T-helper 1 cell treated with Interleukin-12 subunit alpha and Interleukin-12 subunit beta and Interleukin-4 antibody, amounts not matched to agents 30 μg/mL and 1 μg/mL, for 36 hours (primary cell): Measurements from ENCODE around the gene NUP210.

Source experiments
- H3K27ac Mint-ChIP-seq: one replicate; pipeline ENCODE4 v1.8.0; 2021; ENCODE audit warnings: mild to moderate bottlenecking, mixed read lengths
- H3K27me3 Mint-ChIP-seq: one replicate; pipeline ENCODE4 v1.8.0; 2021; ENCODE audit warnings: low read depth, mixed read lengths
- H3K36me3 Mint-ChIP-seq: one replicate; pipeline ENCODE4 v1.8.0; 2021; ENCODE audit warnings: low read depth, mixed read lengths
- H3K4me1 Mint-ChIP-seq: one replicate; pipeline ENCODE4 v1.8.0; 2021; ENCODE audit warnings: low read depth, mixed read lengths
- H3K4me3 Mint-ChIP-seq: one replicate; pipeline ENCODE4 v1.8.0; 2021; ENCODE audit warnings: mild to moderate bottlenecking, moderate library complexity, mixed read lengths
- H3K9me3 Mint-ChIP-seq: one replicate; pipeline ENCODE4 v1.8.0; 2021; ENCODE audit warnings: mixed read lengths

NUP210 gene

GRCh38 chr3:13285007-13285567 lies 135.0 kb downstream of the NUP210 start:
- Mint-ChIP-seq H3K4me1 (no peaks in the 10 kb centered on the region), H3K27ac (no peak overlapping the region), H3K27me3 (peaks cover 49% of the 10 kb centered on the region), H3K36me3 (peaks cover 8% of the 10 kb centered on the region), H3K9me3 (peaks cover 26% of the 10 kb centered on the region), H3K4me3 (no peak overlapping the region)

- Mint-ChIP-seq H3K27me3 (peaks cover 53% of the 10 kb centered on the region), H3K36me3 (peaks cover 8% of the 10 kb centered on the region), H3K27ac (no peak overlapping the region), H3K4me3 (no peak overlapping the region), H3K4me1 (no peaks in the 10 kb centered on the region), H3K9me3 (peaks cover 26% of the 10 kb centered on the region)
Measured at GRCh38 chr3:13283877-13284264, 136.3 kb downstream of the NUP210 start.

- Mint-ChIP-seq H3K27ac (no peak overlapping the region), H3K4me3 (peak overlapping the region; percentile 48), H3K36me3 (peaks cover 8% of the 10 kb centered on the region), H3K4me1 (no peaks in the 10 kb centered on the region), H3K27me3 (peaks cover 53% of the 10 kb centered on the region), H3K9me3 (peaks cover 26% of the 10 kb centered on the region)
Measured at GRCh38 chr3:13282986-13283876, 136.9 kb downstream of the NUP210 start.

GRCh38 chr3:13282358-13282985 lies 137.7 kb downstream of the NUP210 start:
- H3K9me3 Mint-ChIP-seq, result peaks cover 26% of the 10 kb centered on the region
- H3K27ac Mint-ChIP-seq, result no peak overlapping the region
- H3K36me3 Mint-ChIP-seq, result peaks cover 8% of the 10 kb centered on the region
- peaks cover 55% of the 10 kb centered on the region for H3K27me3 Mint-ChIP-seq
- no peaks in the 10 kb centered on the region for H3K4me1 Mint-ChIP-seq
- no peak overlapping the region for H3K4me3 Mint-ChIP-seq

- peak overlapping the region; percentile 34 for H3K4me3 Mint-ChIP-seq
- H3K27ac Mint-ChIP-seq, result no peak overlapping the region
- peaks cover 19% of the 10 kb centered on the region for H3K9me3 Mint-ChIP-seq
- H3K4me1 Mint-ChIP-seq, result no peaks in the 10 kb centered on the region
- peaks cover 8% of the 10 kb centered on the region for H3K36me3 Mint-ChIP-seq
- peaks cover 55% of the 10 kb centered on the region for H3K27me3 Mint-ChIP-seq
Measured at GRCh38 chr3:13281507-13282357, 138.4 kb downstream of the NUP210 start.

GRCh38 chr3:13280811-13281506 lies 139.2 kb downstream of the NUP210 start:
- peak overlapping the region; percentile 34 for H3K4me3 Mint-ChIP-seq

GRCh38 chr3:13280122-13280790 lies 139.9 kb downstream of the NUP210 start:
- H3K27ac Mint-ChIP-seq, result no peak overlapping the region
- no peak overlapping the region for H3K4me3 Mint-ChIP-seq
- peaks cover 8% of the 10 kb centered on the region for H3K36me3 Mint-ChIP-seq
- no peaks in the 10 kb centered on the region for H3K4me1 Mint-ChIP-seq
- peaks cover 12% of the 10 kb centered on the region for H3K9me3 Mint-ChIP-seq
- H3K27me3 Mint-ChIP-seq, result peaks cover 51% of the 10 kb centered on the region

More at GRCh38 chr3:13280811-13281506, 139.2 kb downstream of the NUP210 start:
- Mint-ChIP-seq H3K4me1 (no peaks in the 10 kb centered on the region), H3K27ac (no peak overlapping the region), H3K9me3 (peaks cover 12% of the 10 kb centered on the region), H3K36me3 (peaks cover 8% of the 10 kb centered on the region), H3K27me3 (peaks cover 47% of the 10 kb centered on the region)

GRCh38 chr3:13279532-13279910 lies 140.6 kb downstream of the NUP210 start:
- no peaks in the 10 kb centered on the region for H3K4me1 Mint-ChIP-seq
- H3K9me3 Mint-ChIP-seq, result peaks cover 10% of the 10 kb centered on the region
- no peak overlapping the region for H3K27ac Mint-ChIP-seq
- no peak overlapping the region for H3K4me3 Mint-ChIP-seq
- H3K27me3 Mint-ChIP-seq, result peaks cover 48% of the 10 kb centered on the region
- peaks cover 7% of the 10 kb centered on the region for H3K36me3 Mint-ChIP-seq

GRCh38 chr3:13278783-13279531 lies 141.2 kb downstream of the NUP210 start:
- peaks cover 2% of the 10 kb centered on the region for H3K36me3 Mint-ChIP-seq
- peaks cover 42% of the 10 kb centered on the region for H3K27me3 Mint-ChIP-seq
- H3K27ac Mint-ChIP-seq, result no peak overlapping the region
- no peak overlapping the region for H3K4me3 Mint-ChIP-seq
- no peaks in the 10 kb centered on the region for H3K4me1 Mint-ChIP-seq
- peaks cover 4% of the 10 kb centered on the region for H3K9me3 Mint-ChIP-seq

- H3K4me3 Mint-ChIP-seq, result no peak overlapping the region
- no peaks in the 10 kb centered on the region for H3K4me1 Mint-ChIP-seq
- peaks cover 33% of the 10 kb centered on the region for H3K27me3 Mint-ChIP-seq
- H3K27ac Mint-ChIP-seq, result no peak overlapping the region
- no peaks in the 10 kb centered on the region for H3K36me3 Mint-ChIP-seq
- no peaks in the 10 kb centered on the region for H3K9me3 Mint-ChIP-seq
Measured at GRCh38 chr3:13277860-13278531, 142.1 kb downstream of the NUP210 start.

- no peak overlapping the region for H3K27ac Mint-ChIP-seq
- H3K9me3 Mint-ChIP-seq, result no peaks in the 10 kb centered on the region
- no peaks in the 10 kb centered on the region for H3K4me1 Mint-ChIP-seq
- no peaks in the 10 kb centered on the region for H3K36me3 Mint-ChIP-seq
- H3K4me3 Mint-ChIP-seq, result no peak overlapping the region
- H3K27me3 Mint-ChIP-seq, result peaks cover 40% of the 10 kb centered on the region
Measured at GRCh38 chr3:13277196-13277813, 142.8 kb downstream of the NUP210 start.
